HG02642 (cell line): ENCODE data around the gene TNIP3.
"Not testable (repeated sequence)": the region's sequence is repeated elsewhere in the genome, so short reads cannot be mapped to it uniquely, and the experiment has no call there.

Source experiments
- ATAC-seq: cut with Tn5 transposase; IDR thresholded peaks from one replicate; pipeline ENCODE4 v1.9.1; 2021; ENCODE audit warnings: mild to moderate bottlenecking; ENCODE audit not compliant: unreplicated experiment, poor library complexity

TNIP3 gene, protein sequence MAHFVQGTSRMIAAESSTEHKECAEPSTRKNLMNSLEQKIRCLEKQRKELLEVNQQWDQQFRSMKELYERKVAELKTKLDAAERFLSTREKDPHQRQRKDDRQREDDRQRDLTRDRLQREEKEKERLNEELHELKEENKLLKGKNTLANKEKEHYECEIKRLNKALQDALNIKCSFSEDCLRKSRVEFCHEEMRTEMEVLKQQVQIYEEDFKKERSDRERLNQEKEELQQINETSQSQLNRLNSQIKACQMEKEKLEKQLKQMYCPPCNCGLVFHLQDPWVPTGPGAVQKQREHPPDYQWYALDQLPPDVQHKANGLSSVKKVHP

DNA sequence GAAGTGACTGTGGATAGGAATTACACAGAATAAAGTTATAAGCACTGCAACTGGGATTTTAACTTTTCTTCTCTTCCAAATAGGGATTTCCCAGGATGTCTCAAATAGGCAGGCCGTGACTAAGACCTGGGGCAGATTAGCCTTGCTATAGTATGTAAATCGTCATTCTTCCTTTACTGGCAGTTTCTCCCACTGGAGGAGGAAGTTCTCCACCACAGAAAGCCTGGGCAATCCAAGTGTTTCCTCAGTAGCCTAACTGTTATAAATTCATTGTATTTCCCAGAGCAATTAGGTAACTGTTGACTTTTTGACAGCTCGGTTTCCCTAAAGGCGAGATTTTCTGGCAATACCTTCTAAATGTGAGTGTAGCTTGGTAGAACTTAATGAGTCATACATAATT lies at the start of gene TNIP3:
TSS of gene TNIP3 (minus strand) at position 31 of the 400 bp plus-strand sequence. CDS start 196 bp downstream, outside the sequence.
- ATAC-seq: no peak

DNA sequence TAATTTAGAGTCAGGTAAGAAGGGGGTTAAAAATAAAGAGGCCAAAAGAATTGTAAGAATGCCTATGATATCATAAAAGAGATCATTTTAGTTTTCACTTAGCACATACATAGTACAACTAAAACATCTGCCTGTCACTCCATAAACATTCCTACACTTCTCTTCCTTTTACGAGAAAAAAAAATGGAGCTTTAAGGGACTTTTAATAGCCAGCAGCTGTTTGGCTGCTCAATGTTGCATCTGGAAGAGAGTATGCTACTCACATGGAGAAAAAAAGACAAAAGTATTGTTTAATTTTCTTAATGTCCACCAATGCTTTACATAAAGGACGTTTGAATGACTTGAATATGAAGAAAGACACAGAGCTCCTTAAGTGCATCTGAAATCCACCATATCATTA lies 48.7 kb upstream of the TNIP3 start:
- ATAC-seq: no peak

DNA sequence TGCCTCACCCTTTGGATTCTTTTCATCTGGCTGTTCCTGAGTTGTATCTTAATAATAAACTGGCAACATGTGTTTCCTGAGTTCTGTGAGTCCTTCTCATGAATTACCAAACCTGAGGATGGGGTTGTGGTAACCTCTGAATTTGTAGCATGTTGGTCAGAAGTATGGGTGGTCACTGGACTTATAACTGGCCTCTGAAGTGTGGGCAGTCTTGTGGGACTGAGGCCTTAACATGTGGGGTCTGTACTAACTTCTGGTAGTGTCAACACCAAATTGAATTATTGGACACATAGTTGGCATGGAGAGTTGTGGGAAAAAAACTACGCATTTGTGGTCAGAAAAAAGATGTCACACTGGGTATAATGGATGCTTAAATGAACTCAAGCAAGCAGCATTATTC lies 45.0 kb upstream of the TNIP3 start:
- no peak for ATAC-seq

DNA sequence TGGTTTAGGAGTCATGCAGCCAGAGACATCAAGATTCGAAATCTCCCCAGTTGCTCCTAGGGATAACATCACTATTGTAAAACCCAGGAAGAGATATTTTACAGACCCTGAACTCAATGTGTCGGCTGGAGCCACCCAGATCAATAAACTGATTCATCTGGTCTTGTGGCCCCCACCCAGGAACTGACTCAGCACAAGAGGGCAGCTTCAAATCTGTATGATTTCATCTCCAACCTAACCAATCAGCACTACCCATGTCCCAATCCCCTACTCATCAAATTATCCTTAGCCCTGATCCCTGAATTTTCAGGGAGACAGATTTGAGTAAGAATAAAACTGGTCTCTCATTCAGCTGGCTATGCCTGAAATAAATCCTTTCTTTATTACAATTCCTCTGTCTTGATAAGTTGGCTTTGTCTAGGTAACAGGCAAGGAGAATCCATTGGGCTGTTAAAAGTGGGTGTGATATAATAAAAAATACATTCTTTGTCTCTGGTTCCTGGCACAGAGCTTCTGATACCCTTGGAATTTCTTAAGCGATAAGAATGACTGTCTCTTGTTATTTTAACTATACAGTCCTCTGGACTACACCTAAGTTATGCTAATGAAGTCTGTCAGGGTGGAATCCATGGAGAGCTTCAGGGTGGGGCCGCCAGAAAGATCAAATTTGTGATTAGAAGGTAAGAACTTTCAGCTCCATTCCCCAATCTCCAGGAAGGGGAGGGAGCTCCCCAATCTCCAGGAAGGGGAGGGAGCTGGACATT lies 44.3 kb upstream of the TNIP3 start:
- ATAC-seq: no peak

DNA sequence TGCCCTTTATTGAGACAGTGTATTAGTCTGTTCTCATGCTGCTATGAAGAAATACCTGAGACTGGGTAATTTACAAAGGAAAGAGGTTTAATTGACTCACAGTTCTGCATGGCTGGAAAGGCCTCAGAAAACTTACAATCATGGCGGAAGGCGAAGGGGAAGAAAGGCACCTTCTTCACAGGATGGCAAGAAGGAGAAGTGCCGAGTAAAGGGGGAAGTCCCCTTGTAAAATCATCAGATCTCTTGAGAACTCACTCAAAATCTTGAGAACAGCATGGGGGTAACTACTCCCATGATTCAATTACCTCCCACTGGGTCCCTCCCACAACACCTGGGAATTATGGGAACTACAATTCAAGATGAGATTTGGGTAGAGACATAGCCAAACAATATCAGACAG lies 41.7 kb upstream of the TNIP3 start:
- not testable (repeated sequence) for ATAC-seq

DNA sequence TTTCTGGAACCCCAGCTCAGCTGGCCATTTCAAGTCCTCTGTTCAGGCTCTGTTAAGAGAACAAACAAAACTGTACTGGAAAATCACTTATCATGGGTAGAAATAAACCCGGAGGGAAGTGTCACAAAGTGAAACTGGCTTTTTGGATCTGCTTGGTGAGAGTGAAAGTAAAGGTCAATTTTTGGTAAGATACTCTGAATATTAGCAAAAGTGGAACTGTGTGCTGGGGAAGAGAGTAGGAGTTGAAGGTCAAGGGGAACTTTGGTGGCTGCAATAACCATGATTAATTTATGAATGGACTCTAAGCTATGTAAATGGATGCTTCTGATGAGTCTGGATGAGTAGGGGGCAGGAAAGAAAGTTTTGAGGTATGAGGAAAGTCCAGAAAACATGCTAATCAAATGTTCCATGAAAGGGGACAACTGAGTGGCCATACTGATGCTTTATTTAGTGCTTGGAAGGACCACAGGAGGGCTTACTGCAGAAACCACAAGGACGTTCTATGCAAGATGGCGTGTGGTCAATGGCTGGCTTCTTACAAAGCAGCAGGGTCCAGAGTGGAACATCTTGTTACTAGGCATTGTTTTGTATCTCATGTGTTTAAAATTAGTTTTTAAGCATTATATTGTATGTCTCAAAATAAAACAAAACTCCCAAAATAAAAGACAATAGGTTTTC lies 36.8 kb upstream of the TNIP3 start:
- ATAC-seq: peak; percentile 63

DNA sequence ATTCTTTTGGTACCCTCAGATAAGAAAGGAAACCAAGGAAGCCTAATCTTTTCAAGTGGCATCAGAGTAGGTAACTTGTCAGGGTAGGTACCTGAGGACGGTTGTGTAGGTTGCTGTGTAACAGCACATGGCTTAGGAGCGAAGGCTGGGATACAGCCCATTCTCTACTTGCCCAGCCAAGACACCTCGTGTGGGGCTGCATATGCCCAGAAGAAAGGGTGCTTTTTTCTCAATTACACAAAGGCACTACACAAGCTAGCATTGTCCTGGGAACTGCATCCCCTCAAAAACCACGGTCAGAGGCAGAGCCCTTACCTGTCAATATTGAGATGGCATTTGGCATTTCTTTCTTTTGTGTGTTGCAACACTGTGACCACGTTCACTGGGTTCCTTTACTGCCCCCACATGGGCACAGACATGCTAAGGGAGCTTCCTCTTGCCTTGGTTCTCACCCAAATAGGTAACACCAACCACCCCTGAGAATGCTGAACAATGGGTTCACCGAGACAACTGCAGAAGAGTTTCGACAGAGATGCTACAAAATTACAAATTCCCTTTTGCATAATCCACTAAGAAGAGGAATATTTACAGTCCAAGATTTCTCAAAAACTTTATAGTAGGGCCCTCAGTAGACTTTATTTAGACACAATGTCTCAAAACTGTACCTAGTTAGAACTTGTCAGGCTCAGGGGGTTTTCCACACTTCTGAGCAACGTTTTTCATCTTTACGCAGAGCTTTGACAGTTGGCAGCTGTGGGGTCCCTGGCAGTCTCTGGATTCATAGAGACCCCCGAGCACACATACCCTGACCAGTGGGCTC lies 35.8 kb upstream of the TNIP3 start:
- ATAC-seq: peak; percentile 83

DNA sequence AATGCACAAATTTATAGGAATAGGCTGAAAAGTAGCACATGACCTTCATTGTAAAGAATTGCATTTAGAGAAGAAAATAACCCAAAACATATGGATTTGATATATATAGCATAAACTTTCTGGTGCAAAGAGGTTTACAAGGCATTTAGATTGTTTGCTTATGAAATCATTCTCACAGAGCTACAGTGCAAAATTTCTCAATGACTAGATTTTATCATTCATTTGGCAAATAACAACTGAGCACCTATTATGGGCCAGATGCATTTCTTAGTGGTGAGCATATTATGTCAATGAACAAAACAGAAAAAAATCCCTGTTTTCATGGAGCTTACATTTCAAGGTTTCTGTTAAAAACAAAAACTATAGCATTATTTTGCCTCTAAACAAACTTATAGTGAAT lies 34.1 kb upstream of the TNIP3 start:
- no peak for ATAC-seq

DNA sequence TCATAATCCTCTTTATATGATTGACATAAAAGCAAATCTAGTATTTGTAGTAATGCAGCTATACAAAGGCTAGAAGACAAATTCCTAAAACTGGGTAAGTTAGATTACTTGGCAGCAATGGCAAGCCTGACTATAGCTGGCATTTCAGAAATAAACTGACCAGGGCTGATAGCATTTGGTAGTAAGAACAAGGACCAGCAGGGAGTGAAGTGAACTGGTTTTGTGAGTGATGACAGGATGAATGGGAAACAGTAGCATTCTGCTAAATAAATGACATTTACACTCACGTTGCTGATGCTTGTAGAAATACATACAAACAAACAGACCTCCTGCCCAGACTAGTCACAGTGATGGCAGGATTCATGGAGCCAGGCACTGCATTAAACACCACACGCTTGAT lies 31.5 kb upstream of the TNIP3 start:
- no peak for ATAC-seq

DNA sequence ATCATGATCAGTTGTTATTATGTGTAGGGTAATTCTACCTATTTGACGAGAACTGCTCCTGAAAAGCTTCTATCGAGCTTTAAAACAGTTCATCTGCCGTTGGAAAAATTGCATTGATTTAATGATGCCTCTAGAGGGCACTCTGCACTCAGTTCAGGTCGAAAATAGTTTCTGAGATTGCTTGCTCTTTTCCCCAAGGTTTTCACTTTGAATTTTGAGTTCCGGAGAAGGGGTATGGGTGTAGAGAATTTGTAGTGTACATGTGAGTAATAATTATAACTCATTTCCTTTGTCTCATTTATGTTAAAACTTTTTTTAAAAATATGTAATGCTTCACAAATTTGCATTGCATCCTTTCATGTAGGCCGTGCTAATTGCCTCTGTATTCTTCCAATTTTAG lies 28.4 kb upstream of the TNIP3 start:
- ATAC-seq: no peak

DNA sequence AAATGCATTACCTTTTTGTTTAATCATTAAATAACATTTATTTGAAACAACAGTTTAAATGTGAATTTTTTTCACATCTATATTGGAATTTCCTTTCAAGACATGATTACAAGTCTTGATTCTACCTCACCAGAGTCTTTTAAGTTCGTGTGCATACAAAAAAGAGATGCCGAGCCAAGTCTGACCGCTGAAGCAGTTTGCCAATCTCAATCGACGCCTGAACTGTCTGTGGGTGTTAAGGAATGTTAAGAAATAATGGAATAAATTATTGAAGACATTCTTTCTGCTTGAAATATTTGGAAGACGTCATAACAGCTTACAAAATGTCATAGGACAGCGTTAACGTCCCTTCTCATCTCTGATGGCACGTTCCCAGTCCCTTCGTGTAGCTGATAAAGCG lies 27.9 kb upstream of the TNIP3 start:
- no peak for ATAC-seq

DNA sequence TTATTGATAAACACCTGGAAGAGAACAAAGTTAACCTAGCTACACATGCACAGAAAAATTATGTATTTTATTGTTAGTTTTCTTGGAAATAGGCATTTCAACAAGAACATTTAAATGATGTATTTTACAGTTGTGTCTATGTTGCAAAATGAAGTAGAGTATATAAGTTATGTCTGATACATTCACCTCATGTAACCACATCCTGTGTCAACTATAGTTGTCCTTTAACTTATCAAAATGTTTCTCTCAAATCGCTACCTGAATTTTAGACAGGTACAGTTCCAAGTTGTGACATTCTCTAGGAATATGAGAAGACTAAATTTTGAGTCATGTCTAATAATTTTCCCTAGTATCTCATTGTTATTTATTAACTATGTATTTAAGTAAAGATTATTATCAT lies 27.2 kb upstream of the TNIP3 start:
- no peak for ATAC-seq

DNA sequence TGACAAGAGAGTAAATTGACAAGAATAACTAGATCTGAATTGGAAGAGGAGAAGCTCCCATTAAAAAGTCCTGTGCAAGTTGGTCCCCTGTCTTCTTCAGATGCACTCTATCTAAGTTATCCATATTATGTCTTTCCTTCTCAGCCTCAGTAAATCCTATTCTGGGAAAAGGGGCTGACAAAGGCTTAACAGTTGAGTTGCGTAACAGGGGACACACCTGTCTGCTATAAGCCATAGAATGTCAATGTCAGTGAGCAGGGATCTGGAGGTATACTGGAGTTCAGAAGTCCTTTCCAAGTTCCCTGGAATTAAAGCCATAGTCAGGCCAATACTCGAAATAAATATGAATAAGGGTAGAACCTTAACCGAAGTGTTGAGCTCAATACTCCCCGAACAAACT lies 26.3 kb upstream of the TNIP3 start:
- no peak for ATAC-seq

DNA sequence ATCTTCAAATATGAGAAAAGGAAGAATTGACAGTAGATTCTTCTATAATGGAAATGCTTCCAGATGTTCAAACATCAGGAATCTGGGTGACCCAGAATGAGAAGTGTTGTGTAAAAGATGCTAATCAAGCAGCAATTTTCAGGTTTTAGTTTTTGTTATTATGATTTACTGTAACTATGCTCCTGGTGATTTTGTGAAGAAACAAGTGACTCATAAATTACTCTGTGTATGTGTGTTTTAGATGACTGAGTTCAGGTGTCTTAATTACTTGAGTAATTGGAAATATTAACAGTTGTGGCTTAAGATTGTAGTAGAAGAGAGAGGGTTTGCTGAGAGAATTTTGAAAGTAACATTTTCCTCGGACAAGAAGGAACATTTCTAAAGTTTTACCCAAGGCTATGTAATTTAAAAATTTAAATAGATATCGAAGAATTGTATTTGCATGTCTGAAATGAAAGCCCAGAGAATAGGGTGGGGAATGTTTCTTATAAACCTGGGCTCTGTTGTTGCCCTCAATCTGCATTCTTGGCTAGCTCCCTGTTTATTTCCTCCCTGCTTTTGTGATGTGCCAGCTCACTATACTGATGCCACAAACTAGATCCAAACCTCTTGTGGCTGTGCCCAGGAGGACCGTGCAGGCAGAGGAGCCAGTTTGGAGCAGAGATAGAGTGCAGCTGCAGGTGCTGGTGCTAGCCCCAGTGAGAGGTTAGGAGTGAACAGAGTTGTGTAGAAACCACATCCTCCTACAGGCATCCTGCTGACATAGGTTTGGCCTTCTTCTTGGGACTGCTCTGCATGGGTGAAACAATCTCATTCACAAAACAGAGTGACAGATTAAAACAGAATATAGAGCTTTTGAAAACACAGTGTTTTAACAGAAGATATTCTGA lies 25.4 kb upstream of the TNIP3 start:
- peak; percentile 90 for ATAC-seq

DNA sequence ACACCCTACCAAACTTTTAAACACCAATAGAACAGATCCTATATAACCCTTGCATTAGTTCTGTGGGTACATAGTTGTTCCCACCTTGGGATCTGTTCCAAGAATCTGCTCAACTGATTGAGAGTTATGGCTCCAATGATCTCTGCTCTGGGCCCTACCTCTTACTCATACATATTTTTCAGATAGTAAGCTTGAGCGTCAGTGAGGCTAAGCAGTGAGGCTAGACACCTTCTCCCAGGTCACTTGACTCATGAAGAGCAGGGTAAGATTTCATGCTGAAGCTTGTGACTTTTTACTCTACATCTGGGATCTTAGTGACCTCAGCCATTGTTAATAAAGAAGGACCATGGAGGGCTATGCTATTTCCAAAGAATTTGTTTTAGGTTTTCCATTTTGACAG lies 23.1 kb upstream of the TNIP3 start:
- no peak for ATAC-seq

DNA sequence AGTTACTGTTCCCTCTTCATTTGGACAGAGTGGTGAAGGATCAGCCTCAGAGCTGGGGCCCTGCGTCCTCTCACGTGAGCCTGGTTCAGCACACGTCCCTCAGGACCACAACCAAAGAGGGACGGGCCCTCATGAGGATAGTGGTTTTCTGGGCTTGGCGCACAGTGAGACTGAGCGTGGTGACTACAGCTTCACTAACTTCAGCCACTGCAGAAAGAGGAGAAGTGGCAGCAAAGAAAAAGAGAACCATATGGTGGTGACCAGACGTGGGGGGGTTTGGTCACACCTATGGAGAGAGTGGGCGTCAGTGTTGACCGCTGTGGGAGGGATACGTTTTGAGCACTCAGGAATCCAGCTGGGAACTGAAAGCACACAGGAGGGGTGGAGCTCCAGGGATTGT lies 21.8 kb upstream of the TNIP3 start:
- peak; percentile 63 for ATAC-seq

DNA sequence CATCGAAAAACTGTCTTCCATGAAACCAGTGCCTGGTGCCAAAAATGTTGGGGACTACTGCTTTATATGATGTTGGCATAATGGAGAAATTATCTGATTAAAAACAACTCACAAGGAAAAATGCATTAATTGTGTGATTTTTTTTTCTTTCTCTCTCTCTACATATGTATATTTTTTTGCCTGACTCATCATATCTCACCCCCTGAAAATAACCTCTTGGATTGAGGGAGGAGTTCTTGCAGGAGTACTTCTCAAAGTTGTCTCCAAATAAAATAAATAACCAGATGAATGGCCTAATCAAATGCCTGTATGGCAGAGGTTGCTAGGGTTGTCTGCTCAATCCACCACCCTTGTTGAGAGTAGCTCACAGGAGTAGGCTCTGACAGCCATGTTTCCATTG lies 19.9 kb upstream of the TNIP3 start:
- no peak for ATAC-seq

DNA sequence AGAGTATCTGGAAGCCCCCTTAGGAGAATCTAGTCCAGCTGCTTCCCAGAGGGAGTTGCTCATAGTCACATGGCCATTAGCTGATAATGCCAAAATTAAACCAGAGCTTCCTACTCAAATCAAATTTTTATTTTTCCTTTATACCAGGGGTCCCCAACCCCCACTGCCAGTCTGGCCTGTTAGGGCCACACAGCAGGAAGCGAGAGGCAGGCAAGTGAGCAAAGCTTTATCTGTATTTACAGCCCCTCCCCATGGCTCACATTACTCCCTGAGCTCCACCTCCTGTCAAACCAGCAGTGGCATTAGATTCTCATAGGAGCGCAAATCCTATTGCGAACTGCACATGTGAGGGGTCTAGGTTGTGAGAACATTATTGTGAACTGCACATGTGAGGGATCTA lies 19.2 kb upstream of the TNIP3 start:
- ATAC-seq: no peak

DNA sequence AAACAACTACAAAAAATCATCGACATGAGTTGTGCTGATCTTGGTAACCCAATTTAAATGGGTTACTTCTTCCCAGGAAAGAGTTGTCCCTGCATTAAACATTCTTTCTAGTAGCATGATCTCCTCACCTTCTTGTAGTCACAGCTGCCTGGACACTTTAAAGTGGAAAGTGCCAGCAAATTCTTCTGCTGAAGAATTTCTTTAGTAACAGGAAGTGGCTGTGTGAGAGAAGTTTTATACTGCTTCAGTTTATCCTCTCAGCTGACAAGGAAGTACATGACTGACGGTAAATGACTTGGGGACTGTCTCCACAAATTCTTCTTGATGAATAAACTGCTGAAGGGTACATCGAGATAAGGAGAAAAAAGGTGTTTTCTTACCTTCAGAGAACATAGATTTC lies 18.2 kb upstream of the TNIP3 start:
- ATAC-seq: no peak

DNA sequence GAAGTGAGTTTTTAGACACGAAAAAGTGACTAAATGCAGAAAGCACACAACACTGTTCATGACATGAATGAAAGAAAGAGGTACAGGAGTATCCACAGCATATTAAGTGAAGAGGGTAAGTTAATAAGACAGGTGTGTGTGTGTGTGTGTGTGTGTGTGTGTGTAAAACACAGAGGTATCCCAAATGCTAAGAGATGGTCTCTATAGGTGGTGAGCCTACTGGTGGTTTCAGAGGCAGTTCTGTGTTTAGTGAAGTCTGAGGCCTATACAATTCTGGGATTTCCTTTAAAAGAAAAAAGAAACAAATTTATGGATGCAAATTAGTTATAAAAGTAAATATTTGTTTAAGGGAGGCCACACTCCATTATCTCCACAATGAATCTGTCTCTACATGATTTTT lies 17.4 kb upstream of the TNIP3 start:
- ATAC-seq: no peak
